ENCODE measurements around the gene PLA2G15.
A peak's percentile ranks its signal among the peaks of the same experiment; 100 is the strongest.

Gene PLA2G15

DNA sequence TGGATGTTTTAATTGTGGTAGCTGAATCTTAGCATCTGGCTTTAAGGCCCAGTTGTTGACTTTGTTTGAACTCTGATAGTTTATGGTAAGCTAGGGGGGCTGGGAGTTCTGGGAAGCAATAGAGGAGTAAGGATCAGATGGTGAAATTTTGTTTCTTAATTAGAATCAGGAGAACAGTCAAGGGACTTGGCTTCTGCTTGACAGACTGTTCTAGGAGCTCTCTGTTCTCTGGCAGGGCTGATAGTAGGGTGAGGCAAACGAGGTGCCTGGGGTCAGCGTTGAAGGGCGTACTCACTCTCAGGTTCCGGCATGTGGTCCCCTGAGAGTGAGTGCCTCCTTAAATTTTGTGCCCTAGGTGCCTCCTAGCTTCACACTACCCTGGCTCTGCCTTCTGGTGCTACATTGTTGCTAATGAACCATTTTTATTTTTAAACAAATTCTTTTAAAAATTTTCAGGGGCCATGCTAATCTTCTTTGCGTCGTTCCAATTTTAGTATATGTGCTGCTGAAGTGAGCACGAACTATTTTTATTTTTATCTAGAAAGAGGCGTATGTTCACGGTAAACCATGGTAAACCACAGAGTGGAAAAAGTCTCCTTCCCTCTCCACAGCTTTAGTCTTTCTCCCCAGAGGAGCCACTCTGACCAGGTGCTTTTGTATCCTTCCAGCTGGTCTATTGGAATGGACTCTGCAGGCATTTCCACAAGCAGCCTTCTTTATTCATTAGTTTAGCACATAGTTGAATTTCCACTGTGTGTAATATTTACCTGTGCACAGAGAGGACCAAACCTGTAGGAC is 38.8 kb downstream of the PLA2G15 start:
- no peak for DNase-seq
- H3K18ac ChIP-seq (ENCODE audit: low read depth in 1 of 2, low read length in 2 of 2): no peak overlapping the region
- no peak overlapping the region for H2BK5ac ChIP-seq (ENCODE audit: low read depth, low read length, poor library complexity, severe bottlenecking)
- H3K14ac ChIP-seq (ENCODE audit: low read length in 2 of 2): no peak overlapping the region
- H3K9me3 ChIP-seq (ENCODE audit: control insufficient read depth, low read length): no peaks in the 10 kb centered on the region
- H2AK5ac ChIP-seq (ENCODE audit: low read length, severe bottlenecking): no peak overlapping the region
- peak overlapping the region in 1 of 2 experiments; percentile 1 for H3K4me3 ChIP-seq (ENCODE audit: insufficient read depth in 1 of 2, low read depth in 1 of 2, low read length in 2 of 2)
- H3K79me1 ChIP-seq (replicated peaks; ENCODE audit: low read length, poor library complexity, severe bottlenecking): peaks cover 52% of the 10 kb centered on the region
- no peak overlapping the region for H4K91ac ChIP-seq (ENCODE audit: low read length)
- no peak overlapping the region for H3K4ac ChIP-seq (ENCODE audit: low read depth in 1 of 2, low read length in 2 of 2)
- H3K4me2 ChIP-seq (ENCODE audit: low read length, poor library complexity, severe bottlenecking): no peak overlapping the region
- no peaks in the 10 kb centered on the region for H3K27me3 ChIP-seq (ENCODE audit: control insufficient read depth in 1 of 2, insufficient read depth in 1 of 2, low read length in 2 of 2)
- H3K23ac ChIP-seq (ENCODE audit: low read length in 2 of 2): no peak overlapping the region
- no peak overlapping the region for H2AFZ ChIP-seq (ENCODE audit: low read depth, low read length)
- no peak overlapping the region for H4K8ac ChIP-seq (ENCODE audit: low read length)
- no peak overlapping the region for H2BK12ac ChIP-seq (ENCODE audit: low read length in 2 of 2)
- H3K36me3 ChIP-seq (ENCODE audit: control insufficient read depth in 1 of 2, insufficient read depth in 2 of 2, low read depth in 1 of 2, low read length in 2 of 2): peaks cover 34 to 46% of the 10 kb centered on the region in 2 experiments
- no peak overlapping the region for H2BK15ac ChIP-seq (ENCODE audit: low read depth, poor library complexity, severe bottlenecking)
- peak overlapping the region; percentile 51 for H3K9ac ChIP-seq (ENCODE audit: low read length)
- H3K27ac ChIP-seq (ENCODE audit: low read length, poor library complexity, severe bottlenecking): no peak overlapping the region
- peaks cover 8% of the 10 kb centered on the region for H3K4me1 ChIP-seq (ENCODE audit: control insufficient read depth, insufficient read depth, low read depth, low read length)
- no peak overlapping the region for H2BK120ac ChIP-seq (ENCODE audit: low read depth, low read length)
- WGBS: 92% methylated on average over 9 of the region's 9 CpGs

GRCh38 chr16:68284847-68285246 is 39.7 kb downstream of the PLA2G15 start:
- H3K4ac ChIP-seq (ENCODE audit: low read depth in 1 of 2, low read length in 2 of 2): no peak overlapping the region
- peaks cover 8% of the 10 kb centered on the region for H3K4me1 ChIP-seq (ENCODE audit: control insufficient read depth, insufficient read depth, low read depth, low read length)
- H4K91ac ChIP-seq (ENCODE audit: low read length): no peak overlapping the region
- no peak overlapping the region for H3K27ac ChIP-seq (ENCODE audit: low read length, poor library complexity, severe bottlenecking)
- H3K9ac ChIP-seq (ENCODE audit: low read length): no peak overlapping the region
- no peaks in the 10 kb centered on the region for H3K9me3 ChIP-seq (ENCODE audit: control insufficient read depth, low read length)
- no peak overlapping the region for H2BK5ac ChIP-seq (ENCODE audit: low read depth, low read length, poor library complexity, severe bottlenecking)
- H2BK12ac ChIP-seq (ENCODE audit: low read length in 2 of 2): no peak overlapping the region
- no peak overlapping the region for H3K4me3 ChIP-seq (ENCODE audit: insufficient read depth in 1 of 2, low read depth in 1 of 2, low read length in 2 of 2)
- H3K23ac ChIP-seq (ENCODE audit: low read length in 2 of 2): no peak overlapping the region
- no peak overlapping the region for H2AK5ac ChIP-seq (ENCODE audit: low read length, severe bottlenecking)
- no peak overlapping the region for H3K4me2 ChIP-seq (ENCODE audit: low read length, poor library complexity, severe bottlenecking)
- H3K18ac ChIP-seq (ENCODE audit: low read depth in 1 of 2, low read length in 2 of 2): no peak overlapping the region
- 100% methylated on average over 4 of the region's 5 CpGs for WGBS
- no peaks in the 10 kb centered on the region for H3K27me3 ChIP-seq (ENCODE audit: control insufficient read depth in 1 of 2, insufficient read depth in 1 of 2, low read length in 2 of 2)
- DNase-seq: no peak
- H2BK120ac ChIP-seq (ENCODE audit: low read depth, low read length): no peak overlapping the region
- H3K79me1 ChIP-seq (replicated peaks; ENCODE audit: low read length, poor library complexity, severe bottlenecking): peaks cover 56% of the 10 kb centered on the region
- H3K36me3 ChIP-seq (ENCODE audit: control insufficient read depth in 1 of 2, insufficient read depth in 2 of 2, low read depth in 1 of 2, low read length in 2 of 2): peaks cover 33 to 46% of the 10 kb centered on the region in 2 experiments
- no peak overlapping the region for H2AFZ ChIP-seq (ENCODE audit: low read depth, low read length)
- no peak overlapping the region for H4K8ac ChIP-seq (ENCODE audit: low read length)
- H3K14ac ChIP-seq (ENCODE audit: low read length in 2 of 2): no peak overlapping the region
- no peak overlapping the region for H2BK15ac ChIP-seq (ENCODE audit: low read depth, poor library complexity, severe bottlenecking)

- H3K27ac ChIP-seq (ENCODE audit: low read length, poor library complexity, severe bottlenecking): no peak overlapping the region
- no peak for DNase-seq
- peaks cover 8% of the 10 kb centered on the region for H3K4me1 ChIP-seq (ENCODE audit: control insufficient read depth, insufficient read depth, low read depth, low read length)
- H3K4ac ChIP-seq (ENCODE audit: low read depth in 1 of 2, low read length in 2 of 2): no peak overlapping the region
- H3K4me2 ChIP-seq (ENCODE audit: low read length, poor library complexity, severe bottlenecking): no peak overlapping the region
- H4K91ac ChIP-seq (ENCODE audit: low read length): no peak overlapping the region
- peaks cover 38 to 49% of the 10 kb centered on the region in 2 experiments for H3K36me3 ChIP-seq (ENCODE audit: control insufficient read depth in 1 of 2, insufficient read depth in 2 of 2, low read depth in 1 of 2, low read length in 2 of 2)
- peaks cover 53% of the 10 kb centered on the region for H3K79me1 ChIP-seq (replicated peaks; ENCODE audit: low read length, poor library complexity, severe bottlenecking)
- H2BK120ac ChIP-seq (ENCODE audit: low read depth, low read length): no peak overlapping the region
- H2BK15ac ChIP-seq (ENCODE audit: low read depth, poor library complexity, severe bottlenecking): no peak overlapping the region
- H3K23ac ChIP-seq (ENCODE audit: low read length in 2 of 2): no peak overlapping the region
- no peak overlapping the region for H2AFZ ChIP-seq (ENCODE audit: low read depth, low read length)
- no peak overlapping the region for H4K8ac ChIP-seq (ENCODE audit: low read length)
- H3K14ac ChIP-seq (ENCODE audit: low read length in 2 of 2): no peak overlapping the region
- H2AK5ac ChIP-seq (ENCODE audit: low read length, severe bottlenecking): no peak overlapping the region
- H3K18ac ChIP-seq (ENCODE audit: low read depth in 1 of 2, low read length in 2 of 2): no peak overlapping the region
- H3K9ac ChIP-seq (ENCODE audit: low read length): no peak overlapping the region
- no peaks in the 10 kb centered on the region for H3K27me3 ChIP-seq (ENCODE audit: control insufficient read depth in 1 of 2, insufficient read depth in 1 of 2, low read length in 2 of 2)
- H3K9me3 ChIP-seq (ENCODE audit: control insufficient read depth, low read length): no peaks in the 10 kb centered on the region
- no peak overlapping the region for H2BK12ac ChIP-seq (ENCODE audit: low read length in 2 of 2)
- H3K4me3 ChIP-seq (ENCODE audit: insufficient read depth in 1 of 2, low read depth in 1 of 2, low read length in 2 of 2): no peak overlapping the region
- no peak overlapping the region for H2BK5ac ChIP-seq (ENCODE audit: low read depth, low read length, poor library complexity, severe bottlenecking)
- whole genome bisulfite sequencing: 94% methylated on average over 3 of the region's 3 CpGs
Observed at GRCh38 chr16:68285683-68286082, 40.5 kb downstream of the PLA2G15 start.

GRCh38 chr16:68286153-68287074 is 41.2 kb downstream of the PLA2G15 start:
- Histone ChIP-seq H3K4me3 (ENCODE audit: insufficient read depth in 1 of 2, low read depth in 1 of 2, low read length in 2 of 2) (no peak overlapping the region), H2BK120ac (ENCODE audit: low read depth, low read length) (no peak overlapping the region), H3K36me3 (ENCODE audit: control insufficient read depth in 1 of 2, insufficient read depth in 2 of 2, low read depth in 1 of 2, low read length in 2 of 2) (peaks cover 41 to 49% of the 10 kb centered on the region in 2 experiments), H4K91ac (ENCODE audit: low read length) (no peak overlapping the region), H3K4me2 (ENCODE audit: low read length, poor library complexity, severe bottlenecking) (no peak overlapping the region), H2AFZ (ENCODE audit: low read depth, low read length) (no peak overlapping the region), H2AK5ac (ENCODE audit: low read length, severe bottlenecking) (no peak overlapping the region), H3K4me1 (ENCODE audit: control insufficient read depth, insufficient read depth, low read depth, low read length) (peaks cover 8% of the 10 kb centered on the region), H3K23ac (ENCODE audit: low read length in 2 of 2) (no peak overlapping the region), H3K27me3 (ENCODE audit: control insufficient read depth in 1 of 2, insufficient read depth in 1 of 2, low read length in 2 of 2) (no peaks in the 10 kb centered on the region), H4K8ac (ENCODE audit: low read length) (no peak overlapping the region), H3K9ac (ENCODE audit: low read length) (no peak overlapping the region), H3K18ac (ENCODE audit: low read depth in 1 of 2, low read length in 2 of 2) (no peak overlapping the region), H3K9me3 (ENCODE audit: control insufficient read depth, low read length) (no peaks in the 10 kb centered on the region), H3K27ac (ENCODE audit: low read length, poor library complexity, severe bottlenecking) (no peak overlapping the region), H2BK5ac (ENCODE audit: low read depth, low read length, poor library complexity, severe bottlenecking) (no peak overlapping the region), H3K79me1 (replicated peaks; ENCODE audit: low read length, poor library complexity, severe bottlenecking) (peaks cover 53% of the 10 kb centered on the region), H2BK15ac (ENCODE audit: low read depth, poor library complexity, severe bottlenecking) (no peak overlapping the region), H3K4ac (ENCODE audit: low read depth in 1 of 2, low read length in 2 of 2) (no peak overlapping the region), H2BK12ac (ENCODE audit: low read length in 2 of 2) (no peak overlapping the region), H3K14ac (ENCODE audit: low read length in 2 of 2) (no peak overlapping the region)
- WGBS: 92% methylated on average over 9 of the region's 12 CpGs
- no peak for DNase-seq

Measured in mesenchymal stem cell (in vitro differentiated cells and primary cell).